GM21367 (cell line): ENCODE measurements around the gene OPA3.
A peak's percentile ranks its signal among the peaks of the same experiment; 100 is the strongest.

Source experiments
- ATAC-seq: cut with Tn5 transposase; IDR thresholded peaks from one replicate; pipeline ENCODE4 v1.9.1; 2021; ENCODE audit not compliant: unreplicated experiment

OPA3 gene

GRCh38 chr19:45505151-45505995 lies 79.2 kb downstream of the OPA3 start:
- no peak for ATAC-seq

GRCh38 chr19:45503909-45504308 lies 80.7 kb downstream of the OPA3 start:
- ATAC-seq: no peak

DNA sequence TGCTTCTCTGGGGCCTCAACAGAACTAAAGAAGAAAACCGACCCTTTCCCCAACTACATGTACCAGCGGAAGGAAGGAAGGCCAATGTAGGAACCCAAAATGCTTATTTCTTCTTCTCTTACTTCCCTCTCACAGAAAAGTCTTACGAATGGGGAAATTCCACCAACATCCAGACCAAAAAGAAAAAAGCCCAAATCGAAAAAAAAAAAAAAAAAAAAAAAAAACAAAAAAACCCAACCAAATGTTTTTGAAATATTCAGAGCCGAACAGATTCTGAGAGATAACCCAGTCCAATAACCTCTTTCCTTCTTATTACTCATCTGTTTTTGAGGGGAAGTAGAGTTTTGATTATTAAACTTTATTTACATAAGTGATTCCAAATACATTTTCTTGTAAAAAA lies 82.5 kb downstream of the OPA3 start:
- ATAC-seq: no peak

DNA sequence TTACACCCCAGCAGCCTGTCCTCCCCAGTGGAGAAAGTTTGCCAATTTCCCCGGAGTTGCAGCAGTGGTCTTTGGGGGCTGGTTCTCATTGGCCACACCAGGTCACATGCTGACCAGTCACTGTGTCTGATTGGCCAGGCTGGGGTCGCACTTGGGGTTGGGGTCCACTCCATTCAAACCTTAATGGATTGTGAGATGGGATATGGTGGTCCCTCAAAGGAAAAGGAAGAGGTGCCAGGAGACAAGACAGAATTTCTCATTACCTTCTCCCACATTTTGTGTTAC lies 82.9 kb downstream of the OPA3 start:
- no peak for ATAC-seq

- no peak for ATAC-seq
These were observed 83.5 kb downstream of the OPA3 start for GRCh38 chr19:45500918-45501729.

GRCh38 chr19:45499196-45500180 lies 85.1 kb downstream of the OPA3 start:
- ATAC-seq: no peak

- no peak for ATAC-seq
These were observed 86.0 kb downstream of the OPA3 start, which contains the start of gene PPM1N for GRCh38 chr19:45498411-45499195. Gene PPM1N, plus strand, starts transcription at chr19:45498443. Its CDS starts 30 bp downstream, at chr19:45498473.

- no peak for ATAC-seq
These were observed 86.8 kb downstream of the OPA3 start for GRCh38 chr19:45497791-45498190.

DNA sequence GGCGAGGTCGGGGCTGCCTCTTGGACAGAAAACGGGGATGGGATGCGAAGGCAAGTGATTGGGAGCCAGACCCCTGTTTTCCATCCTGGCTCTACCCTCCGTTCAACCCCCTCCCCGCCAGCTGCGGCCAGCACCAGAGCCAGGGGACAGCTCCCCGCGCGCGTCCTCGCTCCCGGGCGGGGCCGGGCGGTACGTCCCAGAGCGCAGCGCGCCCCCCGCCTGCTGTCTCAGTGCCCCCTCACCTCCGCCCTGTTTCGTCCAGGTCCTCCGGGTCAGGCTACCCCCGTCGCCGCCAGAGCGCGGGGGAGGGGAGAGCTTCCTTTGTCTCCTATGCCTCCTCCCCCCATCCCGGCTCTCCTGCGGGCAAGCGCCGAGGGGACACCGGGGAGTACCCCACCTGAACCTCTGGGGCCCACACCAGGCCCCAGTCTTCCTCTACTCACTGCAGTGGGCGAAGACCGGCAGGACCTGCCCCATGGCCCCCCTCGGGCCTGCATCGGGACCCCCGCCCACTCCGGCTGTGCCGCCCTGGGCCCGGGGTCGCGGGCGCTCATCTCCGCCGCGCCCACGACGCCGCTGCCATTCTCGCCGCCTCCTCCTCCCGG lies 88.2 kb downstream of the OPA3 start:
- no peak for ATAC-seq

DNA sequence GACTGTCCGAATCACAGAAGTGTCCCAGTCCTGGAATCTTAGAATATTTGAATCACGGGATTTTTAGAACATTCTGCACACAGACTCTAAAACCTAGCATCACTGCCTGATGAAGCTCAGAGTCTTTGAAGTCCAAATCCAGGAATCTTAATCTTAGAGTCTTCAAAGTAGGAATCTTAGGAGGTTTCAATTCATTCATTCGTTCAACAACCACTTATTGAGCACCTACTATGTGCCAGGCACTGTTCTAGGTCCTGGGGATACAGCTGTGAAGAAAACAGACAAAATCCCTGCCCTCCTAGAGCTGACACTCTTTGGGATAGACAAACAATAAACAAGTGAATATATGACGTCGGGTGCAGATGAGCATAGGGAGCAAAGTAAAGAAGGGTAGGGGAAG lies 89.4 kb downstream of the OPA3 start:
- ATAC-seq: no peak

GRCh38 chr19:45494261-45494916 lies 90.2 kb downstream of the OPA3 start:
- no peak for ATAC-seq

GRCh38 chr19:45492627-45493470 lies 91.8 kb downstream of the OPA3 start:
- no peak for ATAC-seq

DNA sequence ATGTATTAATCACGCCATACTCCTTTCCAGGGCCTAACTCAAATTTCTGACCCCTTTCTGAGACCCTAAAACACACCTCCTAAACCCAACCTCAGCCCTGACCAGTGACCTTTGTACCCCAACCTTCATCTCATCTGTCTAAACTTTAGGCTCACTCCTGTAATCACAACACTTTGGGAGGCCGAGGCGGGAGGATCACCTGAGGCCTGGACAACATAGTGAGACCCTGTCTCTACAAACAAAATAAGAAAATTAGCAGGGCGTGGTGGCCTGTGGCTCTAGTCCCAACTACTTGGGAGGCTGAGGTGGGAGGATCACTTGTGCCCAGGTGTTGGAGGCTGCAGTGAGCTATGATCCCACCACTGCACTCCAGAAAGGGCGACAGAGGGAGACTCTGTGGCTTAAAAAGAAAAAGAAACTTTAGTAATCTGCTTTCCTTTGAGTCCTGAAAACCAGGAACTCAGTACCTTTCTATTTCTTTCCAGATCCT lies 92.4 kb downstream of the OPA3 start:
- ATAC-seq: no peak

GRCh38 chr19:45489216-45489855 lies 95.3 kb downstream of the OPA3 start:
- ATAC-seq: no peak

DNA sequence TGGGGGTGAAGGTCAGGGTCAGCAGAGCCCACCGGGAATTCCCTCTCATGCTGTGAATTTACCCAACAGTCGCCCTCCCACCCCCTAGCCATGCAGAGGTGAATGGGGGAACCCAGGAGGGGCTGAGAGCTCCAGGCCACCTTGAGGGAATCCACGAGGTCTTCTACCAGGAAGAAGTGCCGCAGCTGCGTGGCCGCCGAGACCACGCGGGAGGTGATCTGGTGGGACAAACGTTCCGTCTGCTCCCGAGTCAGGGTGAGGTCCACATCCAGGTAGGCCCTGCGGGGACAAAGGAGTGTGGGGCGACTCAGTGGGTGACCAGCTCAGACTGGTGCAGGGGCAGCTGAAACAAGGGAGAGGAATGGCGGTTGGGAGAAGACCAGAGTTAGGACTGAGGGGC lies 95.9 kb downstream of the OPA3 start:
- no peak for ATAC-seq

- peak; percentile 84 for ATAC-seq
These were observed 99.1 kb downstream of the OPA3 start for GRCh38 chr19:45485305-45486077.
